Measurements from ENCODE around the gene ANKHD1. TPM values are rescaled to one million over a fixed set of nuclear protein-coding genes. Genes with fewer than 3 reads are reported as not detected.
A peak's percentile ranks its signal among the peaks of the same experiment; 100 is the strongest.

The ANKHD1 gene
- total and polyA plus RNA-seq, 4 donors: 33.2 to 116 (median 60.1) TPM

GRCh38 chr5:140400730-140401361, 787 bp upstream of the ANKHD1 start:
- Histone ChIP-seq H3K36me3 (ENCODE audit: control insufficient read depth in 4 of 4, insufficient read depth in 3 of 4, low read depth in 1 of 4, low read length in 3 of 4) (no peaks in the 10 kb centered on the region), H3K4me3 (ENCODE audit: low read depth in 1 of 3, low read length in 3 of 3) (peak overlapping the region; percentile 81 to 83 (median 82)), H3K9me3 (ENCODE audit: control insufficient read depth in 4 of 4, low read length in 3 of 4) (no peaks in the 10 kb centered on the region), H3K9ac (ENCODE audit: low read depth in 1 of 2, low read length in 2 of 2) (peak overlapping the region; percentile 75 to 95), H3K27ac (ENCODE audit: low read depth in 1 of 2, low read length in 2 of 2) (peak overlapping the region; percentile 92 to 98), H3K27me3 (ENCODE audit: control insufficient read depth in 4 of 4, insufficient read depth in 4 of 4, low read length in 3 of 4) (no peaks in the 10 kb centered on the region), H3K4me1 (ENCODE audit: control insufficient read depth in 4 of 4, insufficient read depth in 4 of 4, low read length in 3 of 4) (peaks cover 1 to 28% (median 19%) of the 10 kb centered on the region in 4 donors)
- under 1% methylated on average over 54 of the region's 54 CpGs for WGBS
- DNase-seq (ENCODE audit: low spot score): peak; percentile 89
- peak in 1 of 2 donors; percentile 2 for TF ChIP-seq EGR1 (IDR thresholded peaks at IDR 0.05; ENCODE audit: low read depth in 2 of 2)
- TF ChIP-seq NR2F2 (IDR thresholded peaks at IDR 0.05): no peak
- TF ChIP-seq, protein P1, sequence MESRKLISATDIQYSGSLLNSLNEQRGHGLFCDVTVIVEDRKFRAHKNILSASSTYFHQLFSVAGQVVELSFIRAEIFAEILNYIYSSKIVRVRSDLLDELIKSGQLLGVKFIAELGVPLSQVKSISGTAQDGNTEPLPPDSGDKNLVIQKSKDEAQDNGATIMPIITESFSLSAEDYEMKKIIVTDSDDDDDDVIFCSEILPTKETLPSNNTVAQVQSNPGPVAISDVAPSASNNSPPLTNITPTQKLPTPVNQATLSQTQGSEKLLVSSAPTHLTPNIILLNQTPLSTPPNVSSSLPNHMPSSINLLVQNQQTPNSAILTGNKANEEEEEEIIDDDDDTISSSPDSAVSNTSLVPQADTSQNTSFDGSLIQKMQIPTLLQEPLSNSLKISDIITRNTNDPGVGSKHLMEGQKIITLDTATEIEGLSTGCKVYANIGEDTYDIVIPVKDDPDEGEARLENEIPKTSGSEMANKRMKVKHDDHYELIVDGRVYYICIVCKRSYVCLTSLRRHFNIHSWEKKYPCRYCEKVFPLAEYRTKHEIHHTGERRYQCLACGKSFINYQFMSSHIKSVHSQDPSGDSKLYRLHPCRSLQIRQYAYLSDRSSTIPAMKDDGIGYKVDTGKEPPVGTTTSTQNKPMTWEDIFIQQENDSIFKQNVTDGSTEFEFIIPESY (IDR thresholded peaks at IDR 0.05): no peak
- TF ChIP-seq REST (IDR thresholded peaks at IDR 0.05): peak; percentile 99
- TF ChIP-seq YY1 (IDR thresholded peaks at IDR 0.05): peak; percentile 97
- peak; percentile 55 for TF ChIP-seq TAF1 (conservative IDR thresholded peaks at IDR 0.05)

- Histone ChIP-seq H3K27me3 (ENCODE audit: control insufficient read depth in 4 of 4, insufficient read depth in 4 of 4, low read length in 3 of 4) (no peaks in the 10 kb centered on the region), H3K27ac (ENCODE audit: low read depth in 1 of 2, low read length in 2 of 2) (peak overlapping the region; percentile 87 to 89), H3K9me3 (ENCODE audit: control insufficient read depth in 4 of 4, low read length in 3 of 4) (no peaks in the 10 kb centered on the region), H3K36me3 (ENCODE audit: control insufficient read depth in 4 of 4, insufficient read depth in 3 of 4, low read depth in 1 of 4, low read length in 3 of 4) (no peaks in the 10 kb centered on the region), H3K4me3 (ENCODE audit: low read depth in 1 of 3, low read length in 3 of 3) (peak overlapping the region; percentile 90 to 98 (median 91)), H3K9ac (ENCODE audit: low read depth in 1 of 2, low read length in 2 of 2) (peak overlapping the region; percentile 76 to 84), H3K4me1 (ENCODE audit: control insufficient read depth in 4 of 4, insufficient read depth in 4 of 4, low read length in 3 of 4) (peaks cover 1 to 28% (median 19%) of the 10 kb centered on the region in 4 donors)
- WGBS: 2% methylated on average over 36 of the region's 36 CpGs
- peak in 1 of 2 donors; percentile 7 for TF ChIP-seq RXRA (IDR thresholded peaks at IDR 0.05)
- TF ChIP-seq RAD21 (IDR thresholded peaks at IDR 0.05): peak in 1 of 2 donors; percentile 13
- TF ChIP-seq REST (IDR thresholded peaks at IDR 0.05): peak; percentile 89
- TF ChIP-seq, protein P2, sequence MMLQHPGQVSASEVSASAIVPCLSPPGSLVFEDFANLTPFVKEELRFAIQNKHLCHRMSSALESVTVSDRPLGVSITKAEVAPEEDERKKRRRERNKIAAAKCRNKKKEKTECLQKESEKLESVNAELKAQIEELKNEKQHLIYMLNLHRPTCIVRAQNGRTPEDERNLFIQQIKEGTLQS (IDR thresholded peaks at IDR 0.05): no peak
- peak; percentile 22 to 35 for TF ChIP-seq GABPA (IDR thresholded peaks at IDR 0.05 in 1 of 2, conservative IDR thresholded peaks at IDR 0.05 in 1 of 2)
- peak; percentile 27 to 29 for TF ChIP-seq HNF4A (conservative IDR thresholded peaks at IDR 0.05)
- no peak for TF ChIP-seq YY1 (IDR thresholded peaks at IDR 0.05)
- DNase-seq (ENCODE audit: low spot score): peak; percentile 67
These were observed 833 bp downstream of the ANKHD1 start for GRCh38 chr5:140402258-140403074.
